ENCODE measurements around the gene TRIM33.

TRIM33 gene

GRCh38 chr1:114511032-114511785 lies at the start of gene TRIM33:
Gene TRIM33 (minus strand): TSS chr1:114511203. CDS start chr1:114511076, 127 bp downstream.
- peak; percentile 83 to 90 for DNase-seq

- DNase-seq = no peak
Measured at GRCh38 chr1:114559356-114559755, 48.4 kb upstream of the TRIM33 start.

- no peak for DNase-seq
Measured at GRCh38 chr1:114558544-114558943, 47.5 kb upstream of the TRIM33 start.

GRCh38 chr1:114554577-114554976 lies 43.6 kb upstream of the TRIM33 start:
- DNase-seq = no peak

- DNase-seq = no peak
Measured at GRCh38 chr1:114552106-114552639, 41.2 kb upstream of the TRIM33 start.

GRCh38 chr1:114551400-114551799 lies 40.4 kb upstream of the TRIM33 start:
- DNase-seq = no peak

GRCh38 chr1:114550336-114550735 lies 39.3 kb upstream of the TRIM33 start:
- no peak for DNase-seq

- DNase-seq = no peak
Measured at GRCh38 chr1:114549137-114549536, 38.1 kb upstream of the TRIM33 start.

GRCh38 chr1:114547076-114547475 lies 36.1 kb upstream of the TRIM33 start:
- DNase-seq = no peak

GRCh38 chr1:114545796-114546195 lies 34.8 kb upstream of the TRIM33 start:
- DNase-seq = no peak

GRCh38 chr1:114545315-114545714 lies 34.3 kb upstream of the TRIM33 start:
- DNase-seq = no peak

- DNase-seq = no peak
Measured at GRCh38 chr1:114540821-114541220, 29.8 kb upstream of the TRIM33 start.

GRCh38 chr1:114540272-114540671 lies 29.3 kb upstream of the TRIM33 start:
- no peak for DNase-seq

GRCh38 chr1:114536043-114536442 lies 25.0 kb upstream of the TRIM33 start:
- DNase-seq = no peak

GRCh38 chr1:114535401-114535800 lies 24.4 kb upstream of the TRIM33 start:
- no peak for DNase-seq

GRCh38 chr1:114531094-114531493 lies 20.1 kb upstream of the TRIM33 start:
- DNase-seq = no peak

GRCh38 chr1:114530224-114530623 lies 19.2 kb upstream of the TRIM33 start:
- no peak for DNase-seq

GRCh38 chr1:114524944-114525343 lies 13.9 kb upstream of the TRIM33 start:
- DNase-seq = no peak

- no peak for DNase-seq
Measured at GRCh38 chr1:114522264-114522575, 11.2 kb upstream of the TRIM33 start.

GRCh38 chr1:114521396-114522263 lies 10.6 kb upstream of the TRIM33 start:
- DNase-seq = no peak

- DNase-seq = no peak
Measured at GRCh38 chr1:114517348-114517747, 6.3 kb upstream of the TRIM33 start.

GRCh38 chr1:114512595-114513280 lies 1.7 kb upstream of the TRIM33 start:
- no peak for DNase-seq

Measured in hippocampal formation (tissue), 2 donors.